Activated CD4-positive, alpha-beta T cell treated with anti-CD3 and anti-CD28 coated beads for 4 hours (primary cell): Measurements from ENCODE around the gene DCK.
"Not testable (repeated sequence)": the region's sequence is repeated elsewhere in the genome, so short reads cannot be mapped to it uniquely, and the experiment has no call there.

Experiments
- DNase-seq, 2 donors: peaks; one replicate each; pipeline ENCODE4 v3.0.0-alpha.2; 2020

DCK gene

DNA sequence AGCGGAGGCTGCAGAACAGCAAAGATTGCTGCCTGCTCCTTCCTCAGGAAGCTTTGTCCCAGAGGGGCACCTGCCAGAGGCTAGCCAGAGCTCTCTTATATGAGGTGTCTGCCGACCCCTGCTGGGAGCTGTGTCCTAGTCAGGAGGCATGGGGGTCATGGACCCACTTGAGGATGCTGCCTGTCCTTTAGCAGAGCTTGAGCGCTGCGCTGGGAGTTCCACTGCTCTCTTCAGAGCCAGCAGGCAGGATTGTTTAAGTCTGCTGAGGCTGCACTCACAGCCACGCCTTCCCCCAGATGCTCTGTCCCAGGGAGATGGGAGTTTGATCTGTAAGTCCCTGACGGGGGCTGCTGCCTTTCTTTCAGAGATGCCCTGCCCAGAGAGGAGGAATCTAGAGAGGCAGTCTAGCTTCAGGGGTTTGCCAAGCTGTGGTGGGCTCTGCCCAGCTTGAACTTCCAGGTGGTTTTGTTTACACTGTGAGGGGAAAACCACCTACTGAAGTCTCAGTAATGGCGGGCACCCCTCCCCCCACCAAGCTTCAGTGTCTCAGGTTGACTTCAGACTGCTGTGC, 10.9 kb downstream of the DCK start:
- DNase-seq = peak; percentile 20 to 33

DNA sequence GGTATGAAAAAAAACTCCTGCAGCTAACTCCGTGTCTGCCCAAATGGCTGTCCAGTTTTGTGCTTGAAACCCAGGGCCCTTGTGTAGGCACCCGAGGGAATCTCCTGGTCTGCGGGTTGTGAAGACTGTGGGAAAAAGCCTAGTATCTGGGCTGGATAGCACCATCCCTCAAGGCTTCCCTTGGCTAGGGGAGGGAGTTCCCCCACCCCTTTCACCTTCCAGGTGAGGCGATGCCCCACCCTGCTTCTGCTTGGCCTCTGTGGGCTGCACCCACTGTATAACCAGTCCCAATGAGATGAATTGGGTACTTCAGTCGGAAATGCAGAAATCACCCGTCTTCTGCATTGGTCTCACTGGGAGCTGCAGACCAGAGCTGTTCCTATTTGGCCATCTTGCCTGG, 11.6 kb downstream of the DCK start:
- DNase-seq = not testable (repeated sequence)

DNA sequence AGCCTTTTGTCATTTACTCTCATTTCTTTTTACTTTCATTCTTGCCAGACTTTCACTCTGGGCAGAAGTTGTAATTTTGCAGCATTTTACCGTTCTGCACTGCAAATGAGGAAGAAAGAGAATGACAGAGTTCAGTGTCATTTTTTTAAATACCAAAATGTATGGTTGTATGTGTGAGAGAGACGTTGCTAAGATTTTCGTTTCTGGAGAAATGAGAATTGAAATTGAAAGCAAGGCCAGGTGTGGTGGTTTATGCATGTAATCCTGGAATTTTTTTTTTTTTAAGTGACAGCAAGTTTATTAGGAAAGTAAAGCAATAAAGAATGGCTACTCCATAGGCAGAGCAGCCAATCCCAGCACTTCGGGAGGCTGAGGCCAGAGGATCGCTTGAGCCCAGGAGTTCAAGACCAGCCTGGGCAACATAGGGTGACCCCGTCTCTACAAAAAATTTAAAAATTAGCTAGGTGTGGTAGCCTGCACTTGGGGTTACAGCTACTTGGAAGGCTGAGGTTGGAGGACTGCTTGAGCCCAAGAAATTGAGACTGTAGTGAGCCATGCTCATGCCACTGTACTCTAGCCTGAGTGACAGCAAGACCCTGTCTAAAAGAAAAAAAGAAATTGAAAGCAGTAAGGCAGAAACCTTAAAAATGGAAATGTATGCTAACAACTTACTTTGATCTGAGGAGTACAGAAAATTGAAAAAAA, 12.9 kb downstream of the DCK start:
- DNase-seq = no peak

DNA sequence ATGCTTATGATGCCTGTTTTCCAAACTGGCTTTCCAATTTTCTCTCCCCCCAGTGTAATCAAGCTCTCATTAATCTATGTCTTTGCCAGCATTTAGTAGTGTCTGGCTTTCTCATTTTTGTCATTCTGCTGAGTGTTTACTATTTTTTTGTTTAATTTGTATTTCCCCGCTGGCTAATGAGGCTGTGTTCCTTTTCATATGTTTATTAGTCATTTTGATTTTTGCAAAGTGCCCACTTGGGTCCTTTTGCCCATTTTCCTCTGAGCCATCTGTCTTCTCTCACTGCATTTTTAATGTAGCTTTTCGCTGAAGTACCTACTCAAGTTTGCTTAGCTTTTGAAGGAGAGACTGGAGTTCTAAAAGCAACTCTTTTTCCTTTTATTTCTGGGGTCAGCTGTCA, 14.7 kb downstream of the DCK start:
- no peak for DNase-seq

DNA sequence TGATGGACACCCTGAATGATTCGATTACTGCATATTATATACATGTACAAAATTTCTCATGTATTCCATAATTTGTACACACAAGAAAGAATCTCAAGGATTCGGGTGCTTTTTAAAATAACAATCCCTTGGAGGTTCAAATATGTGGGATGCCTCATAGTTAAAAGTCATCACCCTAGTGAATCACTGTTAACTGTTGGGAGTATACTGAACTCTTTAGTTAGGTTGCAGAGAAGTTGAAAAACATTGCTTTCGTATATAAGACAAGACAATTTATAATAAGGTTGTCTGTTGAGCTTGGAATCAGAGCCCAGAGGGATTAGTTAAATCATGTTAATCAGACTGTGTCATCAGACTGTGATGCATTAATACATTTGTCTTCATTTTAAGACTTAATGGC, 15.6 kb downstream of the DCK start:
- no peak for DNase-seq

DNA sequence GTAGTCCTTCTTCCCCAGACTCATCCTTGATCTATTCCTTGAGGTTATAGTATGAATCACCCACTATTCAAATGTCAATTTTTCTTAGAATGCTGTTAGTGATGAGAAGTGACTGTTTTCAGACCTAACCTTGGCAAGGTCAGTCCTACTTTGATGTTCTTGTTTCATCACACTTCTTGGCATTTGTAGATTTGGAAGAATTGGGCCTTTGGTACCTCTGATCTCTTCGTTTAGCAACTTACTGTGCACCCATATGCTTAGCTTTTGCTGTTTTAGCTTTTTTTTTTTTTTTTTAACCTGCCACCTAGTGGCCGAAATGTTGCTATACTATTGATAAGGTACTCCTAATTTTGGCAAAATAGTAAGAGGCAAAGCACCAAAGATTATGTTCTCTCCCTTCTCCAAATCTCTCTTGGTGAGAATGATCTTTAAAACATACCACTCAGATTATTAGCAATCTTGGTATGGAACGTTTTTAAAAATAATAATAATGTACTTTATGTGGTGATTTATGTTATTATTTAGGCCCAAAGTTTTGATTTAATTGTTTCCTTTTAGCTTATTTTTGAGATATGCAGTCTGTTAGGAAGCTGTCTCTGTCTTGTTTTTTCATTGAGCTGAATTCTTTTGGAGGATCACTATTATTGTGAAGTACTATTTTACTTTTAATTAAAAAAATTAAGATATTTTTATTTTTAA, 16.6 kb downstream of the DCK start:
- DNase-seq = no peak

DNA sequence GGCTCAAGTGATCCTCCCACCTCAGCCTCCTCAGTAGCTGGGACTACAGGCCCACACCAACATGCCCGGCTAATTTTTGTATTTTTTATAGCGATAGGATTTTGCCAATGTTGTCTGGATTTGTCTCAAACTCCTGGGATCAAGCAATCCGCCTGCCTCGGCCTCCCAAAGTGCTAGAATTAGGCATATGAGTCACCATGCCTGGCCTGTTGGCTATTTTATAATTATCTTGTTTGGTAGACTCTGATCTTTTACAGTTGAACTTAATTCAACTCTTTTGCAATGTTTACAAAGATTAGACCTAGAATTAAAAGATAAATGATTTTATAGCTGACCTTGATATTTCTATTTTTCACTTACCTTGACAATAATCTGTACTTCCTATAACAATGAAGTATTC, 18.0 kb downstream of the DCK start:
- no peak for DNase-seq

DNA sequence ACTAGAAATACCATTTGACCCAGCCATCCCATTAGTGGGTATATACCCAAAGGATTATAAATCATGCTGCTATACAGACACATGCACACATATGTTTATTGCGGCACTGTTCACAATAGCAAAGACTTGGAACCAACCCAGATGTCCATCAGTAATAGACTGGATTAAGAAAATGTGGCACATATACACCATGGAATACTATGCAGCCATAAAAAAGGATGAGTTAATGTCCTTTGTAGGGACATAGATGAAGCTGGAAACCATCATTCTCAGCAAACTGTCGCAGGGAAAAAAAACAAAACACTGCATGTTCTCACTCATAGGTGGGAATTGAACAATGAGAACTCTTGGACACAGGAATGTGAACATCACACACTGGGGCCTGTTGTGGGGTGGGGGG, 23.9 kb downstream of the DCK start:
- not testable (repeated sequence) for DNase-seq

DNA sequence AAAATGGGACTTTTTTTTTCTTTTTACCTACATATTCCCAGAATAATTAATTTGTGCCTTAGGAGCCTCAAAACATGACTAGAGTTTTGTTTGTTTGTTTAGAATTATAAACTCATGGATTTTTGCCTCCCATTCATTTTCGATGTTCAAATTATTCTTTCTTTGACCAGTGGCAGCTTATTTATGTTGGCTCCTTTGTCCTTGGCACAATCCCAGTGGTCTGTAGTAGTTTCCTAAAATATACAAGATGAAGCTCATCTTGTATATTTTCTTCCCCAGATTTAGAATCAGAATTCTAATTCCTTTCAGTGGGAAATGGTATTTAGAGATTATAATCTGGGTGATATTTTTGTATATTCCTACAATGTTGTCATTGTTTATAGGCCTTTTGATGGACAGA, 27.2 kb downstream of the DCK start:
- DNase-seq = no peak

DNA sequence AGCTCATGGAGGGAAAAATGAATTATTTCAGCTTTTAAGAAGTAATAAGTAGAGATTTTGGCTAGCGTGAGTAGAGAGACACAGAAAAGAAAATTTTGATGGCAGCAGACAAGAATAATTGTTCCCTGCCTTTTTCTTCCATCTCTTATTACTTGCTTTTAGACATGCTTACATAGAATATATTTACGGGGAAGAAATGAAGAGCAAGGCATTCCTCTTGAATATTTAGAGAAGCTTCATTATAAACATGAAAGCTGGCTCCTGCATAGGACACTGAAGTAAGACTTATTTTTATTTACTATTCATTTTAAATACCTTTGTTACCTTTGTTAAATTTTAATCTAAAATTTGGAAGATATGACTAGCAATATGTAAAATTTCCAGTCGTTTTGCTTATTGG, 32.2 kb downstream of the DCK start:
- DNase-seq = no peak

DNA sequence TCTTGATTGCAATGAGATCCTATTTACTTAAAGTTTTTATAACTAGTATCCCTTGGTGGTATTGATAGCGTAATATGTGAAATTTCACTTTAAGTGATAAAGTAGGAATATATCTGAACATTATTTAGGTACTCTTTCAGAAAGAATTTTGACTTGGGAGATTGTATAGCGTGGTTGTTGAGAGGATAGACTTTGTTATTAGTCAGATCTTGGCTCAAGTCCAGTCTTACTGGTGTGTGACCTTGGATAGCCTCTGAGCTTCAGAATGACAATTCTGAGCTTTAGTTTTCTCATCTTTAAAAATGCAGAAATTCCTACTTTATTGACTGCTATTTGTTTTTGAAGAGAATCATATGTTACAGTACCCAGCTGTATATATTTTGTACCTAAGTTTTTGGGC, 32.6 kb downstream of the DCK start:
- no peak for DNase-seq

DNA sequence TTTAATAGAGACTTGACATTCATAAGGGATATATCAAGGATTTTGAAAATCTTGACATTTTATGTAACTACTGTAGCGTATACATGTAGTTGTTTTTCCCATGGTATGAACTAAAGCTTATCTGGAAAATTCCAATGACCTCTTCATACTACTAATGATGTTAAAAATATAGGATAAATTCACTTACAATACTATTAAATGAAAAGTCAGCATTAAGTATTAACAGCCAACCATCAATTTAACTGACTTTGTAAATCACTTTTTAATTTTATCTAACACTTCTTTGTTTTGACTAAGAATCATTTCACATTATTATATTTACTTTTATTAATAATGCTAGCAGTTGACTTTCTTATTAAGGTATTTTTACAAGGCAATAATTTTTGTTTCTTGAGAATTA, 34.2 kb downstream of the DCK start:
- no peak for DNase-seq

DNA sequence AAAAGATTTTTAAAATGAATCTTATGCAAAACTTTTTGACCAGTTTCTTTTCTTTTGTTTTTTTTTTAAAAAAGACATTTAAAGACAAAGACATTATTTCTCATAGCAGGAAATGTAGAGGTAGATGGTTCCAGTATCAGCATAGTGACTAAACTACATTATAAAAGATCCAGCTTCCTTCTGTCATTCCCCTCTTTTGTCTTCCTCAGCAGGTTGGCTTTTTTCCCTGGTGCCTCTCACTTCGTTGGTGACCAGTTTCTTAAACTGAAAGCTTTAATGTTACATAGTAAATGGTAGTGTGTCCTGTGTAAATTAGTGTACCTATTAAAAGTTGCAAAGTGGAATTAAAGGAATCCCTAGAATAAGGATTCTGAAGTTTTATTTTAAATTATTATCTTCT, 36.1 kb downstream of the DCK start:
- no peak for DNase-seq

DNA sequence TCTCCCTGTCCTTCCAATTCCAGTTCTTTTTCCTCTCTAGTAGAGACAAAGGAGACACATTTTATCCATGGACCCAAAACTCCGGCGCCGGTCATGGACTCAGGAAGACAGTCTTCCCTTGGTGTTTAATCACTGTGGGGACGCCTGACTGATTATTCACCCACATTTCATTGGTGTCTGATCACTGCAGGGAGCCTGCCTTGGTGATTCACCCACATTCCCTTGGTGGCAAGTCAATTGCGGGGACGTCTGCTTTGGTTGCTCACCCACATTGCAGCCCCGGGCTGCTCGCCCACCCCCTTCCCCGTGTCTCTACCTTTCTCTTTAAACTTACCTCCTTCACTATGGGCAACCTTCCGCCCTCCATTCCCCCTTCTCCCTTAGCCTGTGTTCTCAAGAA, 38.7 kb downstream of the DCK start:
- DNase-seq = not testable (repeated sequence)

DNA sequence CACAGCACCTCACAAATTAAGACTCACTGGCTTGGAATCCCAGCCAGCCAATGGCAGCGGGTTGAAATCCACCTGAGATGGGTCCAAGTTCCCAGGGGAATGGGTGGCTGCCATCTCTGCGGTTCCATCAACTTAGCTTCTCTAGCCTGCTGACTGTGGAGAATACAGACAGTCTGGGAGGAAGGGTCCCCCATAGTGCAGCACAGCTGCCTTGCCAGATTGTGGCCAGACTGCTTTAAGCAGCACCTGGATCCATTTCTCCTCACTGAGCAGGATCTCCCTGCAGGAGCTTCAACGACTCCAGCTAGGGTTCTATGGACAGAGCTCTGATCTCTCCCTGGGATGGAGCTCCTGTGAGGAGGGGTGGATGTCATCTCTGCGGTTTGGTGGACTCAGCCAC, 51.8 kb downstream of the DCK start:
- DNase-seq = no peak

DNA sequence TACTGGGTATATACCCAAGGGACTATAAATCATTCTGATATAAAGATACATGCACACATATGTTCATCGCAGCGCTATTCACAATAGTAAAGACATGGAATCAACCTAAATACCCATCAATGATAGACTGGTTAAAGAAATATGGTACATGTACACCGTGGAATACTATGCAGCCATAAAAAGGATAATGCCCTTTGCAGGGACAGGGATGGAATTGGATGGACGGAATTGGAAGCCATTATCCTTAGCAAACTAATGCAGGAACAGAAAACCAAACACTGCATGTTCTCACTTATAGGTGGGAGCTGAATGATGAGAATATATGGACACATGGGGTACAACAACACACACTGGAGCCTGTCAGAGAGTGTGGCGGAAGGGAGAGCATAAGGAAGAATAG, 55.9 kb downstream of the DCK start:
- DNase-seq = no peak

DNA sequence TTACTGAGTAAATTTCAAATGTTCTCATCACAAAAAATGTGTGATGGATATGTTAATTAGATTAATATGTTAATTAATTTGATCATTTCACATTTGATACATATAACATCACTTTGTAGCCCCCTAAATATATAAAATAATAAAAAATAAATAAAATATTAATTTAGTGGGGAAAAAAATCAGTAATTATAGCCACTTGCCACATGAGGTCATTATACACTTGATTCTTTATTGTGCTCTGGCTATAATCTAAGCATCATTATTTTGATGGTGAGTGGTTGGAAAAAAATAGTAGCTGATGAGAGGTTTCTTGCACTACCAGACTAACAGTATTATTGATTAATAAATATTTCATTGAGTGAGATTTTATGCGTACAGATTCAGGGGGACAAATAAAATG, 57.4 kb downstream of the DCK start:
- DNase-seq = no peak

DNA sequence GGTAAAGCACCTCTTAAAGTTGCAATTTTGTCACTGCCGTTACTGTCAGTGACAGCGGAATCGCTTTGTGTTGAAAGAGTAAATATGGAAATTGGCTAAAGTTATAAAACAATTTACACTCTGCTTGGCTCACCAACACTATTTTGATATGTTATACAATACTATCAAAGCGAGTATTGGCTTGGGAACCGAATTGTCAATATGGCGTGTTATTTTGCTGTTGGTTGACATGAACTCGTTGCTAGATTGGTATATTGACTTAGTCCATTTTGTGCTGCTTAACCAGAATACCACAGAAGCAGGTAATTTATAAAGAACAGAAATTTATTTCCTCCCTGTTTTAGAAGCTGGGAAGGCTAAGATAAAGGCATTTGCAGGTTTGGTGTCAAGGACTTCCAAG, 58.6 kb downstream of the DCK start:
- DNase-seq = no peak

DNA sequence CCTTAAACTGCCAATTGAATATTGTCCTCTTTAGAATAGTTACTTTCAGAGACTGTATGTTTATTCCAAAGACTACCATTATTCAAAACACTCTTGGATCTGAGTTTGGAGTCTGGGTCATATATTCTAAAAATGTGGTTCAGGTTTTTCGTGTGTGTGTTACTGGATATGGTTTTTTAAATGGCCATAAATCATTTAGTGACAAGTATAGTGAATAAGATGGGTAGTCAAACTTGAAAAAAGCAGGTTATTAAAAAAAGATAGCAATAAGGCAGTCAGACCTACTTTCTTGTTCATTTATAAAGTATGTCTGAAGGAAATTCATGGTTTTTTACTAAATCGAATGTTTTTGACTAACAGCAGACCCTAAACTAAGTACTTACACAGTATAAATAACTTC, 59.3 kb downstream of the DCK start:
- DNase-seq = no peak

DNA sequence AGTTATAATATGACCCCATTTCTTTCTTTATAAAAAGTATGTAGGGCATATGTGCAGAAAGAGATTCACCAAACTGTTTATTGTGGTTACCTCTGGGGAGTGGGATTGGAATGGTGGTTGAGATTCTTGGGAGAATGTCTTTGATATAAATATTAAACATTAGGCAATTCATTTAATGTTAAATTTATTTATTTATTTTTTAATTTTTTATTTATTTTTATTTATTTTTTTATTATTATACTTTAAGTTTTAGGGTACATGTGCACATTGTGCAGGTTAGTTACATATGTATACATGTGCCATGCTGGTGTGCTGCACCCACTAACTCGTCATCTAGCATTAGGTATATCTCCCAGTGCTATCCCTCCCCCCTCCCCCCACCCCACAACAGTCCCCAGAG, 60.2 kb downstream of the DCK start:
- DNase-seq = not testable (repeated sequence)

DNA sequence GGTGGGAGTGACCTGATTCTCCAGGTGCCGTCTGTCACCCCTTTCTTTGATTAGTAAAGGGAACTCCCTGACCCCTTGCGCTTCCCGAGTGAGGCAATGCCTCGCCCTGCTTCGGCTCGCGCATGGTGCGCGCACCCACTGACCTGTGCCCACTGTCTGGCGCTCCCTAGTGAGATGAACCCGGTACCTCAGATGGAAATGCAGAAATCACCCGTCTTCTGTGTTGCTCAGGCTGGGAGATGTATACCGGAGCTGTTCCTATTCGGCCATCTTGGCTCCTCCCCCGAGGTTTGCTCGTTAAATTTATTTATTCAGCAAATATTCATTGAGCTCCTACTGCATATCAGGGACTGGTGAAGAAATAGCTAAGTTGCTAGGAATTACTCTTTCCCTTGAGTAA, 66.1 kb downstream of the DCK start:
- DNase-seq = not testable (repeated sequence)

DNA sequence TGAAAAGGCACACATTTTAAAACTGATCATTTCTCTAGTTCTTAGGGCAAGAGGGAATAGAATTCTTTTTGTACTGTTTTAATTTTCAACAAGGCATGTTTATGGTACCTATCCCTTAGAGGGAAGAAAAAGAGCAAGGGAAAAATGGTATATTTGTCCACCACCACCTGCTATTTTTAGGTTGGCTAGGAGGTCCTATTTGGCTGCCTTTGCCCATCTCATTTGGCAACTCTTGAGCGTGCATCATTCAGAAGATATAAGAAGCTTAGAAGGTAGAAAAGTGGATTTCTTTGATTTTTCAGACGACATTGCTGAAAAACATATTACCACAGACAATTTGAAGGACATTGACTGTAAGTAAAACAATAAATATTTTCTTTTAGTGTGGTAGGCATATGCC, 69.0 kb downstream of the DCK start:
- DNase-seq = no peak

DNA sequence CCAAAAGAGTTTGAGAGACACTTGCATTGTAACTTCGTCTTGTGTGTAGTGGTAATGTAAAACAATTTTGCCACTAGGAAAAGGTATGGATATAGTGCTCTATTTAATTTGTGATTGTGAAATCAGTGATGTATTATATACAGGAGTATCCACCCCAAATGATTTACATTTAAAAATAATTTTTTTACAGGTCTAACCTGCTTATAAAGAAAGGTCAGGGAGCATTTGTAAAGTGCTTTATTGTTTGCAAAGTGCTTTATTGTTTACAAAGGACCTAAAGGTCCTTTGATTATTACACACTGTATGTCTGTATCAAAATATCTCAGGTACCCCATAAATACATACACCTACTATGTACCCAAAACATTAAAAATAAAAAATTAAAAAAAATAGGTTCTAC, 70.3 kb downstream of the DCK start:
- no peak for DNase-seq

DNA sequence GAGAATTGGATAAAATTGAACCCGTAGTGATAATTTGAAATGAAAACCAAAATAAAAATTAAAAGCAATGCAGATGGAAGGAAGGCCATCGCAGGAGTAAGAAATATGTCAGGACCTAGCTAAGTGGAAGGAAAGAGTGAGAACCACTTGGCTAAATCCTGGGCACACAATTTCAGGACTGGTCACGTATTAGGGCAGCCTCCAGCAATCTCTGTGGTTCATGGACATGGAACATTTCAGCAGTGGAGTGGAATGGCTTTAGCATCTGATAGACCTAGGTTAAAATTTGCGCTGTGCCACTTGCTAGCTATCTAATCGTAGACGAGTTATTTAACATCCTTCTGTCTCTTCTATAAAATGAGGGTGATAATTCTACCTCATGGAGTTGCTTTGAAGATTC, 71.1 kb downstream of the DCK start:
- no peak for DNase-seq
